ENCODE results near the gene OAS2.
"Not testable (repeated sequence)": the region's sequence is repeated elsewhere in the genome, so short reads cannot be mapped to it uniquely, and the experiment has no call there.

Gene OAS2

DNA sequence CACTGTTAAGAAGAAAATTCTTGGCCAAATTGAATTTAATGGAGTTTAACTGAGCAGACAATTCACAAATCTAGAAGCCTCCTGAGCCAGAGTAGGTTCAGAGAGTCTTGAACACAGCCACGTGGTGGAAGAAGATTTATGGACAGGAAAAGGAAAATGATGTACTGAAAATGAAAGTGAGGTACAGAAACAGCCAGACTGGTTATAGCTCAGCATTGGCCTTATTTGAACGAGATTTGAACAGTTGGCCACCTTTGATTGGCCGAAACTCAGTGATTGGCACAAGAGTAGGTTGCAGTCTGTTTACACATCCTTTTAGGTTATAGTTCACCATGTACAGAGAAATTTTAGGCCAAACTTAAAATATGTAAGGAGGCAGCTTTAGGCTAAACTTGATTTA is 9.9 kb downstream of the OAS2 start:
- no peak overlapping the region for H3K9ac ChIP-seq (ENCODE audit: low read depth, low read length, poor library complexity, severe bottlenecking)
- peaks cover 6% of the 10 kb centered on the region for H3K4me1 ChIP-seq (ENCODE audit: insufficient read depth, low read length, poor library complexity, severe bottlenecking)
- H3K36me3 ChIP-seq (ENCODE audit: insufficient read depth, low read length) = no peaks in the 10 kb centered on the region
- peaks cover 7% of the 10 kb centered on the region for H3K9me3 ChIP-seq (ENCODE audit: insufficient read depth, low read depth, low read length)
- H3F3A ChIP-seq (ENCODE audit: low read depth) = no peaks in the 10 kb centered on the region
- no peaks in the 10 kb centered on the region for H3K79me2 ChIP-seq (ENCODE audit: insufficient read depth, low read length)
- peak overlapping the region; percentile 10 for H3K4me2 ChIP-seq (ENCODE audit: low read depth, low read length, poor library complexity, severe bottlenecking)
- no peaks in the 10 kb centered on the region for H4K20me1 ChIP-seq (ENCODE audit: insufficient read depth, low read length, poor library complexity, severe bottlenecking)
- no peak overlapping the region for H2AFZ ChIP-seq (ENCODE audit: low read length)
- no peaks in the 10 kb centered on the region for H3K9me2 ChIP-seq (replicated peaks; ENCODE audit: low read depth, low read length)
- TF ChIP-seq EZH2phosphoT487 (IDR thresholded peaks at IDR 0.05; ENCODE audit: borderline replicate concordance) = no peak
- TF ChIP-seq, protein P1, sequence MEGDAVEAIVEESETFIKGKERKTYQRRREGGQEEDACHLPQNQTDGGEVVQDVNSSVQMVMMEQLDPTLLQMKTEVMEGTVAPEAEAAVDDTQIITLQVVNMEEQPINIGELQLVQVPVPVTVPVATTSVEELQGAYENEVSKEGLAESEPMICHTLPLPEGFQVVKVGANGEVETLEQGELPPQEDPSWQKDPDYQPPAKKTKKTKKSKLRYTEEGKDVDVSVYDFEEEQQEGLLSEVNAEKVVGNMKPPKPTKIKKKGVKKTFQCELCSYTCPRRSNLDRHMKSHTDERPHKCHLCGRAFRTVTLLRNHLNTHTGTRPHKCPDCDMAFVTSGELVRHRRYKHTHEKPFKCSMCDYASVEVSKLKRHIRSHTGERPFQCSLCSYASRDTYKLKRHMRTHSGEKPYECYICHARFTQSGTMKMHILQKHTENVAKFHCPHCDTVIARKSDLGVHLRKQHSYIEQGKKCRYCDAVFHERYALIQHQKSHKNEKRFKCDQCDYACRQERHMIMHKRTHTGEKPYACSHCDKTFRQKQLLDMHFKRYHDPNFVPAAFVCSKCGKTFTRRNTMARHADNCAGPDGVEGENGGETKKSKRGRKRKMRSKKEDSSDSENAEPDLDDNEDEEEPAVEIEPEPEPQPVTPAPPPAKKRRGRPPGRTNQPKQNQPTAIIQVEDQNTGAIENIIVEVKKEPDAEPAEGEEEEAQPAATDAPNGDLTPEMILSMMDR (conservative IDR thresholded peaks at IDR 0.05; ENCODE audit: low read length) = no peak
- H3K27me3 ChIP-seq (ENCODE audit: insufficient read depth, low read length, poor library complexity, severe bottlenecking) = no peaks in the 10 kb centered on the region
- H3K4me3 ChIP-seq (ENCODE audit: low read length, poor library complexity, severe bottlenecking) = no peak overlapping the region

DNA sequence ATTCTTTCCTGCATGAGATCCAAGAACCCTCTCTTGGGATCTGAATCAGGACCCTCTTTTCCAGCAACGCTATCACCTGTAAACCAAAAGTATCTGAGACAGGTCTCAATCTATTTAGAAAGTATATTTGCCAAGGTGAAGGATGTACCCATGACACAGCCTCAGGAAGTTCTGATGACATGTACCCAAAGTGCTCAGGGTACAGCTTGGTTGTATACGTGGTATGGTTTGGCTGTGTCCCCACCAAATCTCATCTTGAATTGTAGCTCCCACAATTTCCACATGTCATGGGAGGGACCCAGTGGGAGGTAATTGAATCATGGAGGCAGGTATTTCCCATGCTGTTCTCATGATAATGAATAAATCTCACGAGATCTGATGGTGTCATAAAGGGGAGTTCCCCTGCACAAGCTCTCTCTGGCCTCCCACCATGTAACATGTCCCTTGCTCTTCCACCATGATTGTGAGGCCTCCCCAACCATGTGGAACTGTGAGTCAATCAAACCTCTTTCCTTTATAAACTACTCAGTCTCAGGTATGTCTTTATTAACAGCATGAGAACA is 10.6 kb downstream of the OAS2 start:
- H2AFZ ChIP-seq (ENCODE audit: low read length) = peak overlapping the region; percentile 37; the same call in 1 of the 2 replicates
- not testable (repeated sequence) for H3K4me2 ChIP-seq (ENCODE audit: low read depth, low read length, poor library complexity, severe bottlenecking); H3F3A ChIP-seq (ENCODE audit: low read depth); H3K9ac ChIP-seq (ENCODE audit: low read depth, low read length, poor library complexity, severe bottlenecking); H3K9me3 ChIP-seq (ENCODE audit: insufficient read depth, low read depth, low read length); H3K27me3 ChIP-seq (ENCODE audit: insufficient read depth, low read length, poor library complexity, severe bottlenecking); H3K79me2 ChIP-seq (ENCODE audit: insufficient read depth, low read length); H3K36me3 ChIP-seq (ENCODE audit: insufficient read depth, low read length); H4K20me1 ChIP-seq (ENCODE audit: insufficient read depth, low read length, poor library complexity, severe bottlenecking); H3K4me1 ChIP-seq (ENCODE audit: insufficient read depth, low read length, poor library complexity, severe bottlenecking); H3K4me3 ChIP-seq (ENCODE audit: low read length, poor library complexity, severe bottlenecking); H3K9me2 ChIP-seq (replicated peaks; ENCODE audit: low read depth, low read length)

DNA sequence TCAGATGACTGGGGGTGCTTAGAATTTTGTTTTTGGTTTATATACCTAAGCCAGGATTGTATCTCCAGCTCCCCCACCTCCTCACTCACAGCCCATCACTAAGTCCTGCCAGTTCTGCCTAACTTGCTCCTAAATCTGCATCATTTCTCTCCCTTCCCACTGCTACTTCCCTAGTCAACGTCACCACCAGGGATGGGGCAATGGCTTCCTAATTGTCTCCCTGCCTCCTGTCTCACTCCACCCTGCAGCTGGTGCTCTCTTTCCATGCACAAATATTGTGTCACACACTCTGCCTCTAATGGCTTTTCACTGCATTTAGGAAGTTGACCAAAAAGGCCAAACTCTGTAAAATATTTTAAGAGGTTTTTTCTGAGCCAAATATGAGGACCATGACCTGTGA is 11.5 kb downstream of the OAS2 start:
- no peak overlapping the region for H3K9ac ChIP-seq (ENCODE audit: low read depth, low read length, poor library complexity, severe bottlenecking)

More for the DNA sequence above, 11.5 kb downstream of the OAS2 start:
- Histone ChIP-seq H3F3A (ENCODE audit: low read depth) (no peaks in the 10 kb centered on the region), H3K4me1 (ENCODE audit: insufficient read depth, low read length, poor library complexity, severe bottlenecking) (peaks cover 6% of the 10 kb centered on the region), H2AFZ (ENCODE audit: low read length) (no peak overlapping the region), H3K36me3 (ENCODE audit: insufficient read depth, low read length) (no peaks in the 10 kb centered on the region), H3K4me2 (ENCODE audit: low read depth, low read length, poor library complexity, severe bottlenecking) (no peak overlapping the region), H3K27me3 (ENCODE audit: insufficient read depth, low read length, poor library complexity, severe bottlenecking) (no peaks in the 10 kb centered on the region), H3K4me3 (ENCODE audit: low read length, poor library complexity, severe bottlenecking) (no peak overlapping the region), H3K9me3 (ENCODE audit: insufficient read depth, low read depth, low read length) (peaks cover 3% of the 10 kb centered on the region), H4K20me1 (ENCODE audit: insufficient read depth, low read length, poor library complexity, severe bottlenecking) (no peaks in the 10 kb centered on the region), H3K79me2 (ENCODE audit: insufficient read depth, low read length) (no peaks in the 10 kb centered on the region), H3K9me2 (replicated peaks; ENCODE audit: low read depth, low read length) (no peaks in the 10 kb centered on the region)
- TF ChIP-seq EZH2phosphoT487 (IDR thresholded peaks at IDR 0.05; ENCODE audit: borderline replicate concordance) = no peak
- TF ChIP-seq, protein P1 (conservative IDR thresholded peaks at IDR 0.05; ENCODE audit: low read length) = no peak
